Vagina (tissue), 2 donors: ENCODE measurements around the gene PHC2.

Source experiments
- CTCF ChIP-seq, 3 experiments: fragments of 450-650 bp in 2 of 3; fragments of 200-600 bp in 1 of 3; sonication (generic) in 1 of 3; IDR thresholded peaks; one replicate each; pipeline ENCODE4 v1.5.1; 2017 to 2019; ENCODE audit warnings: antibody characterized with exemption in 3 of 3, mild to moderate bottlenecking in 2 of 3, moderate library complexity in 2 of 3
- POLR2A ChIP-seq, 2 donors: fragments of 450-650 bp; IDR thresholded peaks; one replicate each; pipeline ENCODE4 v1.6.1; 2017; ENCODE audit warnings: antibody characterized with exemption in 2 of 2, mild to moderate bottlenecking in 2 of 2, moderate library complexity in 2 of 2
- POLR2AphosphoS5 ChIP-seq, 2 donors: sonication (generic); formaldehyde crosslinking; IDR thresholded peaks; one replicate each; pipeline ENCODE4 v1.9.0; 2017; ENCODE audit warnings: antibody characterized with exemption in 2 of 2, mild to moderate bottlenecking in 2 of 2, low read depth in 1 of 2; ENCODE audit not compliant: insufficient read depth in 1 of 2

DNA sequence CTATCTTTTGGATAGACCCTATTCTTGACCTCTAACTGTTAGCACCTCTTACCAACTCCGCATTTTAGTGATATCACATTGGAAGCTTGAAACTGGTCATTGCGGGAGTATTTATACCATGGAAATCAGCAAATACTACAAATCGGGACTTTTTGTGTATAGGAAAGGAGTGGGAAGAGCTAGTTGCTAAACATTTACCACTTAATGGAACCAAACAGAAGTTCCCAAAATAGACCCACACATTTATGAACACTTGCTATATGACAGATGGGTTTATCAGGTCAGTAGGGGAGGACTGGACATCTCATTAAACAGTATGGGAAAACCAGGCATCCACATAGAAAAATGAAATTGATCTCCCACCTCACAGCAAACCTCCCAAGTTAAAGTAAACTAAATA is 29.4 kb downstream of the PHC2 start:
- no peak for TF ChIP-seq POLR2A (IDR thresholded peaks at IDR 0.05)
- TF ChIP-seq CTCF (IDR thresholded peaks at IDR 0.05): no peak
- TF ChIP-seq POLR2AphosphoS5 (IDR thresholded peaks at IDR 0.05; ENCODE audit: insufficient read depth in 1 of 2, low read depth in 1 of 2): no peak
